ENCODE results near the gene DYNAP.

Gene DYNAP

GRCh38 chr18:54590945-54591344 is at the start of gene DYNAP:
Gene DYNAP (plus strand): TSS chr18:54591245. CDS start chr18:54591283, 38 bp downstream.
- DNase-seq, result no peak

GRCh38 chr18:54551590-54551989 is 39.5 kb upstream of the DYNAP start:
- no peak for DNase-seq

GRCh38 chr18:54555286-54555685 is 35.8 kb upstream of the DYNAP start:
- no peak for DNase-seq

GRCh38 chr18:54555996-54556395 is 35.0 kb upstream of the DYNAP start:
- DNase-seq, result no peak

- DNase-seq, result no peak
These were observed 33.1 kb upstream of the DYNAP start for GRCh38 chr18:54557958-54558357.

- no peak for DNase-seq
These were observed 32.1 kb upstream of the DYNAP start for GRCh38 chr18:54558609-54559585.

GRCh38 chr18:54561706-54562267 is 29.3 kb upstream of the DYNAP start:
- no peak for DNase-seq

GRCh38 chr18:54580202-54580729 is 10.8 kb upstream of the DYNAP start:
- no peak for DNase-seq

- DNase-seq, result no peak
These were observed 7.0 kb upstream of the DYNAP start for GRCh38 chr18:54584065-54584464.

GRCh38 chr18:54585743-54586142 is 5.3 kb upstream of the DYNAP start:
- DNase-seq, result no peak

GRCh38 chr18:54604211-54604610 is 13.2 kb downstream of the DYNAP start:
- DNase-seq, result no peak

- DNase-seq, result no peak
These were observed 15.8 kb downstream of the DYNAP start for GRCh38 chr18:54606835-54607212.

- DNase-seq, result no peak
These were observed 16.4 kb downstream of the DYNAP start for GRCh38 chr18:54607213-54608027.

GRCh38 chr18:54608028-54608642 is 17.1 kb downstream of the DYNAP start:
- no peak for DNase-seq

GRCh38 chr18:54611816-54612215 is 20.8 kb downstream of the DYNAP start:
- DNase-seq, result no peak

- no peak for DNase-seq
These were observed 21.2 kb downstream of the DYNAP start for GRCh38 chr18:54612237-54612636.

- no peak for DNase-seq
These were observed 22.1 kb downstream of the DYNAP start for GRCh38 chr18:54613174-54613573.

- no peak for DNase-seq
These were observed 25.3 kb downstream of the DYNAP start for GRCh38 chr18:54616220-54616848.

GRCh38 chr18:54622084-54622483 is 31.0 kb downstream of the DYNAP start:
- no peak for DNase-seq

- no peak for DNase-seq
These were observed 35.7 kb downstream of the DYNAP start for GRCh38 chr18:54626779-54627178.

- DNase-seq, result no peak
These were observed 39.9 kb downstream of the DYNAP start for GRCh38 chr18:54630963-54631362.

- no peak for DNase-seq
These were observed 45.2 kb downstream of the DYNAP start for GRCh38 chr18:54636217-54636616.
